Smooth muscle cell (in vitro differentiated cells): ENCODE results near the gene DNAI4. TPM values are rescaled to one million over a fixed set of nuclear protein-coding genes. Genes with fewer than 3 reads are reported as not detected.

Source experiments
- DNase-seq: peaks from one replicate; lab custom pipeline; 2025; ENCODE audit not compliant: unreplicated experiment; lab: John Stamatoyannopoulos, UW
- H2AFZ ChIP-seq: fragments of 200-600 bp; sonication (generic); 2 replicates; pipeline ENCODE4 v1.6.0; 2016; ENCODE audit warnings: antibody characterized with exemption, low read depth, mild to moderate bottlenecking
- H3F3A ChIP-seq: fragments of 200-600 bp; sonication (generic); 2 replicates; pipeline ENCODE4 v1.6.0; 2017; ENCODE audit warnings: antibody characterized with exemption, low read depth
- H3K27ac ChIP-seq: fragments of 200-600 bp; sonication (generic); 2 replicates; pipeline ENCODE4 v1.5.1; 2016; ENCODE audit warnings: low read depth, mild to moderate bottlenecking
- H3K27me3 ChIP-seq: fragments of 200-600 bp; sonication (generic); 2 replicates; pipeline ENCODE4 v1.6.1; 2016; ENCODE audit warnings: low read depth, mild to moderate bottlenecking
- H3K36me3 ChIP-seq: fragments of 200-600 bp; sonication (generic); 2 replicates; pipeline ENCODE4 v1.5.1; 2016; ENCODE audit warnings: low read depth
- H3K4me1 ChIP-seq: fragments of 200-600 bp; sonication (generic); 2 replicates; pipeline ENCODE4 v1.5.1; 2016; ENCODE audit warnings: low read depth
- H3K4me2 ChIP-seq: fragments of 200-600 bp; sonication (generic); 2 replicates; pipeline ENCODE4 v1.6.0; 2016; ENCODE audit warnings: mild to moderate bottlenecking
- H3K4me3 ChIP-seq: fragments of 200-600 bp; sonication (generic); 2 replicates; pipeline ENCODE4 v1.5.1; 2016; ENCODE audit warnings: mild to moderate bottlenecking
- H3K79me2 ChIP-seq: fragments of 200-600 bp; sonication (generic); 2 replicates; pipeline ENCODE4 v1.6.0; 2016; ENCODE audit warnings: low read depth, mild to moderate bottlenecking
- H3K9ac ChIP-seq: fragments of 200-600 bp; sonication (generic); 2 replicates; pipeline ENCODE4 v1.6.0; 2016; ENCODE audit warnings: low read depth
- H3K9me3 ChIP-seq: fragments of 200-600 bp; sonication (generic); replicated peaks from 2 replicates; pipeline ENCODE4 v1.5.1; 2016; ENCODE audit warnings: low read depth
- H4K20me1 ChIP-seq: fragments of 200-600 bp; sonication (generic); 2 replicates; pipeline ENCODE4 v1.6.0; 2016; ENCODE audit warnings: low read depth
- CTCF ChIP-seq: fragments of 200-600 bp; sonication (generic); IDR thresholded peaks from 2 replicates; pipeline ENCODE4 v1.5.1; 2017; ENCODE audit warnings: borderline replicate concordance, mild to moderate bottlenecking, antibody characterized with exemption; ENCODE audit not compliant: insufficient read depth, poor library complexity, severe bottlenecking
- WGBS: methylation state at CpG from one replicate; pipeline ENCODE4 v1.1.7; 2016; ENCODE audit warnings: low lambda C conversion rate; 5-methylcytosine and 5-hydroxymethylcytosine counted together
- polyA plus RNA-seq: library from polyadenylated mRNA; unstranded; fragments of >200 nt; fragmentation: Nextera tagmentation; extraction: Ambion mirVana; gene quantifications from 2 replicates; pipeline ENCODE4 v1.2.1, GENCODE V29; 2016
- total RNA-seq: library from RNA; depleted of rRNA; stranded (reverse); fragments of >200 nt; gene quantifications from 2 replicates; pipeline ENCODE4 v1.2.3, GENCODE V29; 2014

DNAI4 gene
- total and polyA plus RNA-seq, 2 experiments from 2014 or later, result 0.63 to 2.2 TPM

DNA sequence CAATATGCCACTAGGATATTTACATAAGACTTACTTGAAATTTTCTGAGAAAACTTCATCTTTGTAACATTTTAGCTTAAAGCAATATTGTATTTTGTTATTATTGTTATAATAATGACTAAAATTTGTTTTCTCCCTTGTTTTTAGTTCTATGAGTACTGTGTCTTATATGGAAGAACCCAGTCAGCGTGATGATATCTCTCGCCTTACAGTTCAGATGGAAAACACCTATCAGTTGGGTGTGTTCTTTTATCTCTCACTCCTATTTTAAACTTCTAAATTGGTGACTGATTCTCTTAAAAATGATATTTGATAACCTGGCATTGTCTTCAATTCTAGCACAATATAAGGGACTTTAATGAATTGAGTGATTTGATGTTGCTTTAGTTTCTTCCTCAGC lies 154.4 kb downstream of the DNAI4 start:
- Histone ChIP-seq H3K79me2 (no peaks in the 10 kb centered on the region), H3K36me3 (no peaks in the 10 kb centered on the region), H3K4me2 (no peak overlapping the region), H2AFZ (no peak overlapping the region), H3K27ac (no peak overlapping the region), H3K9ac (no peak overlapping the region), H3K27me3 (no peaks in the 10 kb centered on the region), H3K4me3 (no peak overlapping the region), H3K4me1 (no peaks in the 10 kb centered on the region), H3K9me3 (no peaks in the 10 kb centered on the region), H4K20me1 (no peaks in the 10 kb centered on the region), H3F3A (no peaks in the 10 kb centered on the region)
- 97% methylated on average over 2 of the region's 2 CpGs for WGBS
- no peak for DNase-seq
- TF ChIP-seq CTCF, result no peak

GRCh38 chr1:66769512-66770229 lies 155.0 kb downstream of the DNAI4 start:
- Histone ChIP-seq H3K4me2 (no peak overlapping the region), H3K36me3 (no peaks in the 10 kb centered on the region)

GRCh38 chr1:66768965-66769364 lies 155.7 kb downstream of the DNAI4 start:
- Histone ChIP-seq H3K9ac (no peak overlapping the region), H4K20me1 (no peaks in the 10 kb centered on the region), H3K36me3 (no peaks in the 10 kb centered on the region), H3F3A (no peaks in the 10 kb centered on the region), H3K79me2 (no peaks in the 10 kb centered on the region), H3K9me3 (no peaks in the 10 kb centered on the region), H3K4me1 (no peaks in the 10 kb centered on the region), H2AFZ (no peak overlapping the region), H3K4me2 (no peak overlapping the region), H3K4me3 (no peak overlapping the region), H3K27ac (no peak overlapping the region), H3K27me3 (no peaks in the 10 kb centered on the region)
- no peak for DNase-seq
- WGBS, result 93% methylated on average over 1 of the region's 1 CpG
- TF ChIP-seq CTCF, result no peak

More at GRCh38 chr1:66769512-66770229, 155.0 kb downstream of the DNAI4 start:
- no peak overlapping the region for H3K9ac ChIP-seq
- no peak overlapping the region for H3K4me3 ChIP-seq
- no peak for TF ChIP-seq CTCF
- no peaks in the 10 kb centered on the region for H4K20me1 ChIP-seq
- 85% methylated on average over 7 of the region's 7 CpGs for WGBS
- H3F3A ChIP-seq, result no peaks in the 10 kb centered on the region
- H3K27me3 ChIP-seq, result no peaks in the 10 kb centered on the region
- H3K79me2 ChIP-seq, result no peaks in the 10 kb centered on the region
- H3K27ac ChIP-seq, result no peak overlapping the region
- H3K9me3 ChIP-seq, result no peaks in the 10 kb centered on the region
- no peaks in the 10 kb centered on the region for H3K4me1 ChIP-seq
- H2AFZ ChIP-seq, result no peak overlapping the region
- DNase-seq, result no peak

GRCh38 chr1:66767626-66768025 lies 157.0 kb downstream of the DNAI4 start:
- no peak overlapping the region for H3K4me2 ChIP-seq
- H3K9me3 ChIP-seq, result no peaks in the 10 kb centered on the region
- no peak overlapping the region for H2AFZ ChIP-seq
- no peaks in the 10 kb centered on the region for H3K27me3 ChIP-seq
- H3K36me3 ChIP-seq, result no peaks in the 10 kb centered on the region
- no peak overlapping the region for H3K27ac ChIP-seq
- no peak overlapping the region for H3K9ac ChIP-seq
- no peaks in the 10 kb centered on the region for H3F3A ChIP-seq
- no peak for DNase-seq
- no peak for TF ChIP-seq CTCF
- H4K20me1 ChIP-seq, result no peaks in the 10 kb centered on the region
- H3K4me3 ChIP-seq, result no peak overlapping the region
- H3K79me2 ChIP-seq, result no peaks in the 10 kb centered on the region
- H3K4me1 ChIP-seq, result no peaks in the 10 kb centered on the region
